GM06990 (cell line): ENCODE measurements around the gene PLXNA2.
A peak's percentile ranks its signal among the peaks of the same experiment; 100 is the strongest.

Experiments used
- DNase-seq: peaks from one replicate; pipeline ENCODE4 v3.0.0-alpha.2; 2011; ENCODE audit not compliant: insufficient read length; ENCODE audit errors: extremely low read depth
- H3K27me3 ChIP-seq: replicated peaks from 2 replicates; pipeline ENCODE4 v1.6.0; 2011; ENCODE audit warnings: low read length; ENCODE audit not compliant: control insufficient read depth, insufficient read depth
- H3K36me3 ChIP-seq: 2 replicates; pipeline ENCODE4 v1.5.1; 2011; ENCODE audit warnings: low read length; ENCODE audit not compliant: control insufficient read depth, insufficient read depth
- H3K4me3 ChIP-seq: replicated peaks from 2 replicates; pipeline ENCODE4 v1.5.1; 2011; ENCODE audit warnings: low read depth, mild to moderate bottlenecking, control low read depth, low read length
- CTCF ChIP-seq: IDR thresholded peaks from 2 replicates; pipeline ENCODE4 v1.5.1; 2011; ENCODE audit warnings: low read length, control low read depth, mild to moderate bottlenecking, inconsistent platforms; ENCODE audit not compliant: insufficient read depth, poor library complexity, severe bottlenecking

The PLXNA2 gene

GRCh38 chr1:208243967-208244916 lies at the start of gene PLXNA2:
Gene PLXNA2, minus strand, starts transcription at chr1:208244384. Its CDS starts 26,462 bp downstream, at chr1:208217922.
- H3K27me3 ChIP-seq, result peaks cover 3% of the 10 kb centered on the region
- peak within 1 kb of the TSS; percentile 68 for H3K4me3 ChIP-seq
- peak; percentile 76 for DNase-seq
- no peak for TF ChIP-seq CTCF
- H3K36me3 ChIP-seq, result no peaks in the 10 kb centered on the region

GRCh38 chr1:208292908-208293307 lies 48.7 kb upstream of the PLXNA2 start:
- TF ChIP-seq CTCF, result no peak
- DNase-seq, result no peak
- Histone ChIP-seq H3K27me3 (peaks cover 4% of the 10 kb centered on the region), H3K4me3 (no peak overlapping the region), H3K36me3 (no peaks in the 10 kb centered on the region)

- H3K4me3 ChIP-seq, result no peak overlapping the region
- H3K27me3 ChIP-seq, result peaks cover 4% of the 10 kb centered on the region
- no peak for DNase-seq
Observed at GRCh38 chr1:208291923-208292711, 47.9 kb upstream of the PLXNA2 start.

GRCh38 chr1:208291129-208291528 lies 46.9 kb upstream of the PLXNA2 start:
- DNase-seq, result no peak
- no peak for TF ChIP-seq CTCF
- Histone ChIP-seq H3K27me3 (peaks cover 4% of the 10 kb centered on the region), H3K36me3 (no peaks in the 10 kb centered on the region), H3K4me3 (no peak overlapping the region)

More at GRCh38 chr1:208291923-208292711, 47.9 kb upstream of the PLXNA2 start:
- H3K36me3 ChIP-seq, result no peaks in the 10 kb centered on the region
- no peak for TF ChIP-seq CTCF

- TF ChIP-seq CTCF, result no peak
- H3K36me3 ChIP-seq, result no peaks in the 10 kb centered on the region
- peaks cover 4% of the 10 kb centered on the region for H3K27me3 ChIP-seq
- no peak overlapping the region for H3K4me3 ChIP-seq
- DNase-seq, result no peak
Observed at GRCh38 chr1:208289716-208290115, 45.5 kb upstream of the PLXNA2 start.
